Body of pancreas (tissue), 4 donors: Measurements from ENCODE around the gene LMBRD1. TPM values are rescaled to one million over a fixed set of nuclear protein-coding genes. Genes with fewer than 3 reads are reported as not detected.
A peak's percentile ranks its signal among the peaks of the same experiment; 100 is the strongest.

Experiments used
- ATAC-seq: fragments of 150-250 bp; one replicate; pipeline ENCODE4 v1.9.1; 2016
- DNase-seq, 4 donors: peaks; one replicate each; pipeline ENCODE4 v3.0.0-alpha.2; 2019
- H3K27ac ChIP-seq, 4 donors: fragments of 200-600 bp; sonication (generic); 1 replicate in 3 of 4; 2 replicates in 1 of 4; pipeline versions ENCODE4 v1.5.1 to v1.6.1; 2016 to 2019; ENCODE audit warnings: mild to moderate bottlenecking in 1 of 4, mixed read lengths in 1 of 4, moderate library complexity in 1 of 4
- H3K27me3 ChIP-seq, 2 donors: fragments of 200-600 bp; sonication (generic); one replicate each; pipeline ENCODE4 v1.6.0; 2016; ENCODE audit warnings: mild to moderate bottlenecking in 1 of 2
- H3K36me3 ChIP-seq, 2 donors: fragments of 200-600 bp; sonication (generic); replicated peaks in 1 of 2; 2 replicates each; pipeline ENCODE4 v1.5.1; 2016; ENCODE audit warnings: low read depth in 2 of 2; ENCODE audit not compliant: insufficient read depth in 1 of 2
- H3K4me1 ChIP-seq: fragments of 200-600 bp; sonication (generic); one replicate; pipeline ENCODE4 v1.6.0; 2016
- H3K4me3 ChIP-seq, 2 donors: fragments of 200-600 bp; sonication (generic); 1 replicate in 1 of 2; 2 replicates in 1 of 2; pipeline ENCODE4 v1.5.1; 2016 to 2019
- H3K9me3 ChIP-seq, 3 donors: fragments of 200-600 bp; sonication (generic); 1 replicate in 2 of 3; 2 replicates in 1 of 3; pipeline ENCODE4 v1.5.1; 2016
- POLR2A ChIP-seq, 3 donors: fragments of 450-650 bp; IDR thresholded peaks; one replicate each; pipeline ENCODE4 v1.6.1; 2016; ENCODE audit warnings: antibody characterized with exemption in 3 of 3, mild to moderate bottlenecking in 2 of 3
- WGBS, 2 donors: methylation state at CpG; one replicate each; pipeline ENCODE4 v1.1.5; 2017; 5-methylcytosine and 5-hydroxymethylcytosine counted together
- intact Hi-C: fragments of 100-400 bp; cut with DNase I; formaldehyde crosslinking; loops from one replicate; pipeline ENCODE4 v1.15.1; 2023
- total RNA-seq, 2 donors: library from RNA; depleted of rRNA; stranded (reverse); fragments of >200 nt; gene quantifications; one replicate each; pipeline ENCODE4 v1.1.0, GENCODE V29; 2016
- TF ChIP-seq, protein P1 (sequence below), 7 experiments: fragments of 450-650 bp in 4 of 7; fragments of 200-600 bp in 3 of 7; sonication (generic) in 3 of 7; IDR thresholded peaks; one replicate each; pipeline ENCODE4 v1.5.1; 2016 to 2019; ENCODE audit warnings: antibody characterized with exemption in 7 of 7

Gene LMBRD1
- total RNA-seq, 2 donors from 2014 or later = 33.9 to 55.3 TPM

DNA sequence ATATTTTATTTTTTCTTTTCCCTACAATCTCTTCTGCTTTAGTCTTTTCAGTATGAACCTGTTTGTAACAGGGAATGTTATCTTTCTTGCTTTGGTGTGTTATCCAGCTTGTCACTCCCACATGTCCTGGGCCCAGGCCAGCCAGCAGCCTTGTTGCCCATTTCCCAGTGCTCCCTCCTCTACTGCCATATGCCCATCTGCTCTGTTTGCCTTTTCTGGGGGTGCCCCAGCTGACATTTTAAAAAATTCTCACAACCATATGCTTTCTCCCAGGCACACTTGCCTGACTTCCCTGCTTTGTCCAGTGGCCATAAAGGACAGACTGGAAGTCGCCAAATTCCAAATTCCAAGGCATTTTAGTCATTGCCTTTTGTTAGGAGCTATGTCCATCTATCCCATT, 23.6 kb upstream of the LMBRD1 start:
- H3K36me3 ChIP-seq = no peaks in the 10 kb centered on the region
- intact Hi-C loops = no loop called here
- ATAC-seq (peak; percentile 83), DNase-seq (peak; percentile 56 to 85 (median 73))
- no peak for TF ChIP-seq POLR2A (IDR thresholded peaks at IDR 0.05)
- TF ChIP-seq, protein P1, sequence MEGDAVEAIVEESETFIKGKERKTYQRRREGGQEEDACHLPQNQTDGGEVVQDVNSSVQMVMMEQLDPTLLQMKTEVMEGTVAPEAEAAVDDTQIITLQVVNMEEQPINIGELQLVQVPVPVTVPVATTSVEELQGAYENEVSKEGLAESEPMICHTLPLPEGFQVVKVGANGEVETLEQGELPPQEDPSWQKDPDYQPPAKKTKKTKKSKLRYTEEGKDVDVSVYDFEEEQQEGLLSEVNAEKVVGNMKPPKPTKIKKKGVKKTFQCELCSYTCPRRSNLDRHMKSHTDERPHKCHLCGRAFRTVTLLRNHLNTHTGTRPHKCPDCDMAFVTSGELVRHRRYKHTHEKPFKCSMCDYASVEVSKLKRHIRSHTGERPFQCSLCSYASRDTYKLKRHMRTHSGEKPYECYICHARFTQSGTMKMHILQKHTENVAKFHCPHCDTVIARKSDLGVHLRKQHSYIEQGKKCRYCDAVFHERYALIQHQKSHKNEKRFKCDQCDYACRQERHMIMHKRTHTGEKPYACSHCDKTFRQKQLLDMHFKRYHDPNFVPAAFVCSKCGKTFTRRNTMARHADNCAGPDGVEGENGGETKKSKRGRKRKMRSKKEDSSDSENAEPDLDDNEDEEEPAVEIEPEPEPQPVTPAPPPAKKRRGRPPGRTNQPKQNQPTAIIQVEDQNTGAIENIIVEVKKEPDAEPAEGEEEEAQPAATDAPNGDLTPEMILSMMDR (IDR thresholded peaks at IDR 0.05) = no peak
- H3K27me3 ChIP-seq = no peaks in the 10 kb centered on the region
- peaks cover 15% of the 10 kb centered on the region for H3K4me1 ChIP-seq
- 57 to 58% methylated on average over 1 of the region's 1 CpG for WGBS, 2 donors
- peak overlapping the region in 1 of 4 donors; percentile 24 for H3K27ac ChIP-seq
- H3K9me3 ChIP-seq = no peaks in the 10 kb centered on the region
- H3K4me3 ChIP-seq = no peak overlapping the region

DNA sequence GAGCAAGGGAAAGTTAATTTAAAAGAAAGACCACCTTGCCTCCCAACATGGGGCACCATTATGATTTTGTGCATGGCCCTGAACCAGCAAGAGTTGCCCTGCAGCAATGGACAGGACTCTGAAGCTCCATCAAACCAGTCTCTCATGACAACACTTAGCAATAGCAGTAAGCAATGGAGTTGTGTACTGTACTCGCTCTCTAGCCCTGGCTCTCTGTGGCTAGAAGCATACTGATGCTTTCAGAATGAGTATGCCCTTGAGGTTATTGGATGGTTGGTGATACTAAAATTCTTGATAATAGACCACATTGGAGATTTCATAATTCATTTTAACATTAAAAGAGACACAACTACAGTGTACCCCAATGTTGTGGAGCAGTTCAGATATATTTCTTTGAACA, 23.2 kb upstream of the LMBRD1 start:
- TF ChIP-seq POLR2A (IDR thresholded peaks at IDR 0.05) = no peak
- TF ChIP-seq, protein P1 (IDR thresholded peaks at IDR 0.05) = no peak
- DNase-seq (no peak), ATAC-seq (no peak)
- peaks cover 15% of the 10 kb centered on the region for H3K4me1 ChIP-seq
- no peaks in the 10 kb centered on the region for H3K27me3 ChIP-seq
- peak overlapping the region in 1 of 4 donors; percentile 14 for H3K27ac ChIP-seq
- H3K9me3 ChIP-seq = no peaks in the 10 kb centered on the region
- no peak overlapping the region for H3K4me3 ChIP-seq
- intact Hi-C loops = no loop called here
- whole genome bisulfite sequencing, 2 donors = 62 to 81% methylated on average over 1 of the region's 1 CpG
- no peaks in the 10 kb centered on the region for H3K36me3 ChIP-seq

DNA sequence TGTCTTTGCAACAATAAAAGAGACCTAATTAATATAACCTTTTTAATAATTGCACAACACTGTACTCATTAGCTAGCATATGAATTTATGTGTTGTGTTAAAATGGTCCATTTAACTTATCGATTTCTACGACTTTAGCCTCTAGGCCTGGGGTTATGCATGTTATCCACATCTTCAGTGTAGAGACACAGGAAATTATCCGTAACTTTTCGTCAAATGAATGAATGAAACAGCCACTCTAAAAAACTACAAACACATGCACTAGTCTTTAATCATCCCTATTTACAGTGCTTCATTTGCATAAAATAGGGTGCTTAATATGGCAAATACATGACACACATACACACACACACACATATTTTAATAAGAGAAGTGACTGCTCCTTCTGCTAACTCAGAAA, 22.3 kb upstream of the LMBRD1 start:
- intact Hi-C loops = no loop called here
- H3K4me3 ChIP-seq = no peak overlapping the region
- H3K36me3 ChIP-seq = no peaks in the 10 kb centered on the region
- TF ChIP-seq, protein P1 (IDR thresholded peaks at IDR 0.05) = no peak
- TF ChIP-seq POLR2A (IDR thresholded peaks at IDR 0.05) = no peak
- WGBS, 2 donors = 96 to 97% methylated on average over 4 of the region's 4 CpGs
- H3K27me3 ChIP-seq = no peaks in the 10 kb centered on the region
- H3K9me3 ChIP-seq = no peaks in the 10 kb centered on the region
- H3K4me1 ChIP-seq = peaks cover 15% of the 10 kb centered on the region
- H3K27ac ChIP-seq = no peak overlapping the region
- DNase-seq (no peak), ATAC-seq (no peak)

DNA sequence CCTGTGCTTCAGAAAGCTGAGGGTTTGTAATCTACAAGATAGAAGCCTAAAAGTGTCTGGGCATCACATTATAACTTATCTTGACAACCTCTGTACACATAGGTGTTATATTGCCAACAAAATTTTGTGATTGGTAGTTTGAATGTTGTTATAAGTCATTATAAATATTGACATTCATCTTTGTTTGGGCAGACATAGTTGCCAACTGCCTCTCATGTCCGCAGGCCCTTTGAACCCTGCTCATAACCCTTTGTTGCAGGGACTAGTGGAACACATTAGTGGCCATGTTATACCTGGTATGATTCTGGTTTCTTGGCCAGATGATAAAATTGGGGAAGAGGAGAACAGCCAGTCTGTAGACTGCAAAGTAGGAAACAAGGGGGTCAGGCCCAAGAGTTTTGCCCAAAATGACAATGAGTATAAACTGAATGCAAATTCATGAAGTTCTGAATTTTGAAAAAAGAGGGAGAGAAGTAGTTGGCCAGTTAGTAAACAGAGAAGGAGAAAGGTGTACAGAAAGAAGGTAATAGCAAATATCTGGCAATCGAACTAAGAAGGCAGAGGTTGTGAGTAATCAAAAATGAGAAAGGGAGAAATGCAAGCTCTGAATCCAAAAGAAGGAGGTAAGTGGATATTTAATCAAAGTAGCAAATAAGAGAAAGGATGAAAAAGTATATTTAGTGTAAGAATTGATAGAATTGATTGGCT, 21.6 kb upstream of the LMBRD1 start:
- WGBS, 2 donors = 43% methylated on average over 2 of the region's 2 CpGs
- H3K9me3 ChIP-seq = no peaks in the 10 kb centered on the region
- no peak for ATAC-seq

More for the DNA sequence above, 21.6 kb upstream of the LMBRD1 start:
- TF ChIP-seq, protein P1 (IDR thresholded peaks at IDR 0.05) = no peak
- TF ChIP-seq POLR2A (IDR thresholded peaks at IDR 0.05) = no peak
- Histone ChIP-seq H3K4me3 (no peak overlapping the region), H3K4me1 (peaks cover 15% of the 10 kb centered on the region), H3K27ac (no peak overlapping the region), H3K27me3 (no peaks in the 10 kb centered on the region), H3K36me3 (no peaks in the 10 kb centered on the region)
- intact Hi-C loops = no loop called here
- DNase-seq = peak in 1 of 4 donors; percentile 8
